ENCODE data around the gene OCSTAMP. TPM values are rescaled to one million over a fixed set of nuclear protein-coding genes. Genes with fewer than 3 reads are reported as not detected.

The OCSTAMP gene
- total RNA-seq, 4 donors from 2014 or later: not detected

DNA sequence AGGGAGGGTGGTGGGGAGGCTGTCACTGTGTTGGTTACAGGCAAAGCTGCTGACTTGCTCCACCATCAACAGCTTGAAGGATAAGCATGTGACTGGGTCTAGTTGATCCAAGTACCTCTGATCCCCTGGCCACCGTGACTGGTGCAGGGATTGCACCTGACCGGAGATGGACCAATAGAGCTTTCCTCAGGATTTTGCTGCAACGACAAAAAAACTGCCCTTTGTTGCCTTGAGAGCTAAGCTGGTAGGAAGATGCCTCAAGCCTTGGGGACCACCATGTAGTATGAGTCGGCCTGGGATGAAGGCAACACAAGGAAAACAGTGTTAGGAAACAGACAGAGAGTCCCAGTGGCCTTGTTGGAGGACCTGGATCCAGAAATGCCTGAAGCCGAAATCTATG, 1.8 kb downstream of the OCSTAMP start:
- DNase-seq (ENCODE audit: extremely low spot score): no peak
- Histone ChIP-seq H3K4me3 (no peak overlapping the region), H3K27ac (replicated peaks in 1 of 4) (no peak overlapping the region), H3K9me3 (no peaks in the 10 kb centered on the region), H3K36me3 (no peaks in the 10 kb centered on the region), H3K4me1 (no peaks in the 10 kb centered on the region), H3K27me3 (peaks cover 0 to 28% (median 0%) of the 10 kb centered on the region in 4 donors)
- WGBS: 86% methylated on average over 5 of the region's 5 CpGs
- TF ChIP-seq, protein P1, sequence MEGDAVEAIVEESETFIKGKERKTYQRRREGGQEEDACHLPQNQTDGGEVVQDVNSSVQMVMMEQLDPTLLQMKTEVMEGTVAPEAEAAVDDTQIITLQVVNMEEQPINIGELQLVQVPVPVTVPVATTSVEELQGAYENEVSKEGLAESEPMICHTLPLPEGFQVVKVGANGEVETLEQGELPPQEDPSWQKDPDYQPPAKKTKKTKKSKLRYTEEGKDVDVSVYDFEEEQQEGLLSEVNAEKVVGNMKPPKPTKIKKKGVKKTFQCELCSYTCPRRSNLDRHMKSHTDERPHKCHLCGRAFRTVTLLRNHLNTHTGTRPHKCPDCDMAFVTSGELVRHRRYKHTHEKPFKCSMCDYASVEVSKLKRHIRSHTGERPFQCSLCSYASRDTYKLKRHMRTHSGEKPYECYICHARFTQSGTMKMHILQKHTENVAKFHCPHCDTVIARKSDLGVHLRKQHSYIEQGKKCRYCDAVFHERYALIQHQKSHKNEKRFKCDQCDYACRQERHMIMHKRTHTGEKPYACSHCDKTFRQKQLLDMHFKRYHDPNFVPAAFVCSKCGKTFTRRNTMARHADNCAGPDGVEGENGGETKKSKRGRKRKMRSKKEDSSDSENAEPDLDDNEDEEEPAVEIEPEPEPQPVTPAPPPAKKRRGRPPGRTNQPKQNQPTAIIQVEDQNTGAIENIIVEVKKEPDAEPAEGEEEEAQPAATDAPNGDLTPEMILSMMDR (IDR thresholded peaks at IDR 0.05): no peak
- TF ChIP-seq EP300 (IDR thresholded peaks at IDR 0.05) (no peak), POLR2AphosphoS5 (IDR thresholded peaks at IDR 0.05) (no peak), POLR2A (IDR thresholded peaks at IDR 0.05; ENCODE audit: low read depth) (no peak)
- intact Hi-C loops (cut with DNase I): no loop called here

DNA sequence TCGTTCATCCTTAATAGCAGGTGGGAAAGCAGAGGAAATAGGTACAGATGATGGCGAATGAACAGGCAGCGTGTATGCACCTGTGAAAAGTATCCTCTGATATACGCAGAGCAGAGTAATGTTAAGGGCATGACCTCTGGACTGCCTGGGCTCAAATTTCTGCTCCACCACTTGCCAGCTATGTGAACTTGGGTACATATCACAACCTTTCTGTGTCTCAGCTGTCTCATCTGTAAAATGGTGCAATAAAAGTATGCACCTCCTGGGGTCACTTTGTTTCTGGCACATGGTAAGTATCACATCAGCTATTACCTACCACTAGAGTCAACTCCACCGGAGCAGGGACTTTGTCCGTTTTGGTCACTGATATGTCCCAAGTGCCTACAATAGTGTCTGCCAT, 2.5 kb downstream of the OCSTAMP start:
- no peak for DNase-seq (ENCODE audit: extremely low spot score)
- Histone ChIP-seq H3K27ac (replicated peaks in 1 of 4) (no peak overlapping the region), H3K4me1 (no peaks in the 10 kb centered on the region), H3K36me3 (no peaks in the 10 kb centered on the region), H3K4me3 (no peak overlapping the region), H3K9me3 (no peaks in the 10 kb centered on the region), H3K27me3 (peaks cover 0 to 28% (median 0%) of the 10 kb centered on the region in 4 donors)
- 82% methylated on average over 6 of the region's 6 CpGs for WGBS
- intact Hi-C loops (cut with DNase I): no loop called here
- no peak for TF ChIP-seq POLR2A (IDR thresholded peaks at IDR 0.05; ENCODE audit: low read depth)
- TF ChIP-seq, protein P1 (IDR thresholded peaks at IDR 0.05): no peak
- no peak for TF ChIP-seq POLR2AphosphoS5 (IDR thresholded peaks at IDR 0.05)
- no peak for TF ChIP-seq EP300 (IDR thresholded peaks at IDR 0.05)

DNA sequence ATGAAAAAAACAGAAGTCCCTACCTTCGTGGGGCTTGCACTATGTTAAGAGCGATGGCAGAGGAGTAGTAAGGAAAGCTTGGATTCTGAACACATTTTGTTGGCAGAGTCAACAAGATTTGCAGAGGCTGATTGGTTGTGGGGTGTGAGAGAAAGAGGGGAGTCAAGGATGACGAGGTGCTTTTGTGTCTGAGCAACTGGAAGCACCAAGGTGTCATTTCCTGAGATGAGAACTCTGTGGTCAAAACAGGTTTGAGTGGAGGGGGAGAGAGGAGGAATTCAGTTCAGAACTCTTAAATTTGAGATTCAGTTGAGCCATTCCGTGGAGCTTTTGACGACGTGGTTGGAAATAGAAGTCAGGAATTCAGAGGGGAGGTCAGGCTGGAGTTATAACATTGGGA, 3.5 kb downstream of the OCSTAMP start:
- no peaks in the 10 kb centered on the region for H3K36me3 ChIP-seq
- no peaks in the 10 kb centered on the region for H3K4me1 ChIP-seq
- intact Hi-C loops (cut with DNase I): no loop called here
- no peak overlapping the region for H3K27ac ChIP-seq (replicated peaks in 1 of 4)
- WGBS: 73% methylated on average over 6 of the region's 6 CpGs
- no peak for DNase-seq (ENCODE audit: extremely low spot score)
- no peaks in the 10 kb centered on the region for H3K9me3 ChIP-seq
- no peak overlapping the region for H3K4me3 ChIP-seq
- TF ChIP-seq POLR2A (IDR thresholded peaks at IDR 0.05; ENCODE audit: low read depth): no peak
- no peak for TF ChIP-seq EP300 (IDR thresholded peaks at IDR 0.05)
- TF ChIP-seq POLR2AphosphoS5 (IDR thresholded peaks at IDR 0.05): no peak
- TF ChIP-seq, protein P1 (IDR thresholded peaks at IDR 0.05): no peak
- H3K27me3 ChIP-seq: peaks cover 0 to 37% (median 0%) of the 10 kb centered on the region in 4 donors

GRCh38 chr20:46546298-46546697, 4.2 kb downstream of the OCSTAMP start:
- Histone ChIP-seq H3K27ac (replicated peaks in 1 of 4) (no peak overlapping the region), H3K27me3 (peaks cover 0 to 44% (median 0%) of the 10 kb centered on the region in 4 donors), H3K36me3 (no peaks in the 10 kb centered on the region), H3K4me3 (no peak overlapping the region), H3K9me3 (no peaks in the 10 kb centered on the region), H3K4me1 (no peaks in the 10 kb centered on the region)
- TF ChIP-seq, protein P1 (IDR thresholded peaks at IDR 0.05): no peak
- TF ChIP-seq POLR2AphosphoS5 (IDR thresholded peaks at IDR 0.05): no peak
- TF ChIP-seq POLR2A (IDR thresholded peaks at IDR 0.05; ENCODE audit: low read depth): no peak
- no peak for TF ChIP-seq EP300 (IDR thresholded peaks at IDR 0.05)
- no peak for DNase-seq (ENCODE audit: extremely low spot score)
- WGBS: 81% methylated on average over 3 of the region's 3 CpGs
- intact Hi-C loops (cut with DNase I): no loop called here

DNA sequence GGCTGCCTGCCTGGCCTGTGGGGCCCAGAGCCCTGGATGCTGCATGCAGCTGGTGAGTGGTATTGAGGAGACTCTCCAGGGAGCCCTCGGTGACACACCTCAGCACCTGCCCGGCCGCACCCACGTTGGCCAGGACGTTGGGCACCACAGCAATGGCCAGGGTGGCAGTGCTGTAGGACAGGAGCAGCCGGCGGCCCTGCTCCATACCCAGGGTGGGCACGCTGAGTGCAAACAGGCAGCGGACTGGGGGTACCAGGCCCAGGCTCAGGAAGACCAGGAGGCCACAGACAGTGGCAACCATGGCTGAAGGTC, 4.7 kb downstream of the OCSTAMP start:
- intact Hi-C loops (cut with DNase I): no loop called here
- H3K4me3 ChIP-seq: no peak overlapping the region
- no peak for TF ChIP-seq EP300 (IDR thresholded peaks at IDR 0.05)
- TF ChIP-seq, protein P1 (IDR thresholded peaks at IDR 0.05): no peak
- TF ChIP-seq POLR2A (IDR thresholded peaks at IDR 0.05; ENCODE audit: low read depth): no peak
- TF ChIP-seq POLR2AphosphoS5 (IDR thresholded peaks at IDR 0.05): no peak
- no peak for DNase-seq (ENCODE audit: extremely low spot score)
- WGBS: no CpG with 5 or more reads among the region's 9 CpGs
- no peaks in the 10 kb centered on the region for H3K36me3 ChIP-seq
- H3K4me1 ChIP-seq: no peaks in the 10 kb centered on the region
- peaks cover 0 to 44% (median 0%) of the 10 kb centered on the region in 4 donors for H3K27me3 ChIP-seq
- H3K27ac ChIP-seq (replicated peaks in 1 of 4): no peak overlapping the region
- no peaks in the 10 kb centered on the region for H3K9me3 ChIP-seq

Data from esophagus muscularis mucosa (tissue), 4 donors.